Testis (tissue), 3 donors: ENCODE results near the gene HDAC9. TPM values are rescaled to one million over a fixed set of nuclear protein-coding genes. Genes with fewer than 3 reads are reported as not detected.

Experiments
- DNase-seq: peaks from one replicate; pipeline ENCODE4 v3.0.0-alpha.2; 2019
- H3K27ac ChIP-seq, 2 donors: fragments of 200-600 bp; sonication (generic); one replicate each; pipeline ENCODE4 v1.5.1; 2019
- H3K27me3 ChIP-seq: fragments of 200-600 bp; sonication (generic); one replicate; pipeline ENCODE4 v1.5.1; 2019
- H3K36me3 ChIP-seq: fragments of 200-600 bp; sonication (generic); one replicate; pipeline ENCODE4 v1.5.1; 2017; ENCODE audit warnings: low read depth; ENCODE audit errors: missing control alignments
- H3K4me1 ChIP-seq: fragments of 200-600 bp; sonication (generic); one replicate; pipeline ENCODE4 v1.5.1; 2019
- H3K4me3 ChIP-seq, 2 donors: fragments of 200-600 bp; sonication (generic); one replicate each; pipeline ENCODE4 v1.5.1; 2017 to 2019
- H3K9me3 ChIP-seq: fragments of 200-600 bp; sonication (generic); one replicate; pipeline ENCODE4 v1.5.1; 2017
- POLR2A ChIP-seq: fragments of 450-650 bp; IDR thresholded peaks from one replicate; pipeline ENCODE4 v1.6.1; 2017; ENCODE audit warnings: antibody characterized with exemption, mild to moderate bottlenecking, moderate library complexity
- WGBS, 2 donors: methylation state at CpG; one replicate each; pipeline ENCODE4 v1.1.5; 2018; 5-methylcytosine and 5-hydroxymethylcytosine counted together
- intact Hi-C: fragments of 100-400 bp; cut with DNase I; formaldehyde crosslinking; loops from one replicate; pipeline ENCODE4 v1.15.1; 2023; ENCODE audit warnings: low total_unique reads
- polyA plus RNA-seq: library from polyadenylated mRNA; stranded (reverse); fragments of 350-450 nt; fragmentation: Illumina TruSeq; extraction: RNeasy Lipid Tissue Mini Kit (QIAGEN cat#74804); gene quantifications from one replicate; pipeline ENCODE4 v1.2.3, GENCODE V29; 2014; ENCODE audit warnings: low read depth, low replicate concordance; ENCODE audit not compliant: insufficient read depth
- total RNA-seq, 2 donors: library from RNA; depleted of rRNA; stranded (reverse); fragments of >200 nt; gene quantifications; one replicate each; pipeline ENCODE4 v1.2.3, GENCODE V29; 2016
- TF ChIP-seq, protein P1 (sequence below), 3 experiments: fragments of 450-650 bp in 2 of 3; fragments of 200-600 bp in 1 of 3; sonication (generic) in 1 of 3; IDR thresholded peaks; one replicate each; pipeline ENCODE4 v1.5.1; 2016 to 2019; ENCODE audit warnings: antibody characterized with exemption in 3 of 3, mild to moderate bottlenecking in 2 of 3, moderate library complexity in 1 of 3

Gene HDAC9
- total and polyA plus RNA-seq, 3 donors from 2014 or later: 30.6 to 35.5 (median 35.4) TPM

DNA sequence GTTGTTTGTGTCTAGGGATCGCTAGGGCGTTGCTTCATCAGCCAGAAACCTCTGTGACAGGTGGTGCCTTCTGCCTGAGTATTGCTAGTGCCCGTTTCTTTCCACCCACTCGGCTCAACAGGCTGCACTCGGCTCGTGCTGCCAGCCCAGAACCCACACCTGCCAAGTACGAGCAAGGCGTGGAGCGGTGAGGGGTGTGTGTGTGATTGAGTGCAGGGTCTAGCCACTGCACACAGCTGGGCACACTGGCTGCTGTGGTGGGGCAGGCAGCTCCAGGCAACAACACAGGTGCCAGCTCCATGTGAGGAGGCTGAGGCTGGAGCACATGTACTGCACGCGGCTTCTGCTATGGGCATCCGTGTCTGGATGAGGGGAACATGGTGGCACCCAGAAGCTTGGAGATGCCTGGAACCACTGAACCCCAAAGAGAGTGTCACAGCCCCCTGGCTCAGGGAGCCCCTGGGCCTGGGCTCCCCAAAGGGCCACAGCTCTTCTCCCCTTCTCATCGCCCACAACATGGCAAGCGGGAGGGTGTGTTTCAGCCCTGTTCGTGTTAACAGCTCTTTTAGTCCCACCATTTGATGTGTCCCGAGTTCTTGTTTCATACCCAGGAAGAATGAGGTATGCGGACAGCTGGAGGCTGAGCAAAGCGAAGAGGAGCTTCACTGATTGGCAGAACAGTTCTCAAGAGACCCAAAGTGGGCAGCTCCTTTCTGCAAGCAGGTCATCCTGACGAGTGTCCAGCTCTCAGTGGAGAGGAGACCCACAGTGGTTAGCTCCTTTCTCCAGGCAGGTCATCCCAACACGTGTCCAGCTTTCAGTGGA is 78.1 kb downstream of the HDAC9 start:
- Histone ChIP-seq H3K9me3 (no peaks in the 10 kb centered on the region), H3K4me1 (no peaks in the 10 kb centered on the region), H3K27ac (no peak overlapping the region), H3K27me3 (no peaks in the 10 kb centered on the region), H3K36me3 (no peaks in the 10 kb centered on the region), H3K4me3 (no peak overlapping the region)
- no peak for DNase-seq
- intact Hi-C loops: loop anchor here (10.0 kb wide), 1 partner anchor 219 kb away; no protein-coding TSS in a partner anchor
- TF ChIP-seq POLR2A: no peak
- TF ChIP-seq, protein P1, sequence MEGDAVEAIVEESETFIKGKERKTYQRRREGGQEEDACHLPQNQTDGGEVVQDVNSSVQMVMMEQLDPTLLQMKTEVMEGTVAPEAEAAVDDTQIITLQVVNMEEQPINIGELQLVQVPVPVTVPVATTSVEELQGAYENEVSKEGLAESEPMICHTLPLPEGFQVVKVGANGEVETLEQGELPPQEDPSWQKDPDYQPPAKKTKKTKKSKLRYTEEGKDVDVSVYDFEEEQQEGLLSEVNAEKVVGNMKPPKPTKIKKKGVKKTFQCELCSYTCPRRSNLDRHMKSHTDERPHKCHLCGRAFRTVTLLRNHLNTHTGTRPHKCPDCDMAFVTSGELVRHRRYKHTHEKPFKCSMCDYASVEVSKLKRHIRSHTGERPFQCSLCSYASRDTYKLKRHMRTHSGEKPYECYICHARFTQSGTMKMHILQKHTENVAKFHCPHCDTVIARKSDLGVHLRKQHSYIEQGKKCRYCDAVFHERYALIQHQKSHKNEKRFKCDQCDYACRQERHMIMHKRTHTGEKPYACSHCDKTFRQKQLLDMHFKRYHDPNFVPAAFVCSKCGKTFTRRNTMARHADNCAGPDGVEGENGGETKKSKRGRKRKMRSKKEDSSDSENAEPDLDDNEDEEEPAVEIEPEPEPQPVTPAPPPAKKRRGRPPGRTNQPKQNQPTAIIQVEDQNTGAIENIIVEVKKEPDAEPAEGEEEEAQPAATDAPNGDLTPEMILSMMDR (IDR thresholded peaks at IDR 0.05): no peak
- 93 to 95% methylated on average over 15 to 20 of the region's 20 CpGs for WGBS, 2 donors

DNA sequence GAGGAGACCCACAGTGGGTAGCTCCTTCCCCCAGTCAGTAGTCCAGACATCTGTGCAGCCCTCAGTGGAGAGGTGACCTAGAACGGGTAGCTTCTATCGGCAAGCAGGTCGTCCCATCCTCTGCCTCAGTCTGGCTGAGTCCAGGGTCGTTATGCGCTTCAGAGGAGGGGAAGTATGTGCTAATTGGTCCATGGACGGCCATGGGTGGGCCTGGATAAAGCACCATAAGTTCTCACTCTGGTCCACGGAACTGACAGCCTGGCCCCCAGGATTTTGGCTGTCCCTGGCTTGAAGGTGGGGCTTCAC is 78.6 kb downstream of the HDAC9 start:
- 79 to 82% methylated on average over 4 to 7 of the region's 7 CpGs for WGBS, 2 donors
- no peaks in the 10 kb centered on the region for H3K27me3 ChIP-seq
- H3K36me3 ChIP-seq: no peaks in the 10 kb centered on the region
- DNase-seq: no peak
- H3K4me1 ChIP-seq: no peaks in the 10 kb centered on the region
- H3K9me3 ChIP-seq: no peaks in the 10 kb centered on the region
- H3K4me3 ChIP-seq: no peak overlapping the region
- H3K27ac ChIP-seq: no peak overlapping the region
- TF ChIP-seq POLR2A: no peak
- TF ChIP-seq, protein P1 (IDR thresholded peaks at IDR 0.05): no peak
- intact Hi-C loops: loop anchor here (10.0 kb wide), 1 partner anchor 219 kb away; no protein-coding TSS in a partner anchor

DNA sequence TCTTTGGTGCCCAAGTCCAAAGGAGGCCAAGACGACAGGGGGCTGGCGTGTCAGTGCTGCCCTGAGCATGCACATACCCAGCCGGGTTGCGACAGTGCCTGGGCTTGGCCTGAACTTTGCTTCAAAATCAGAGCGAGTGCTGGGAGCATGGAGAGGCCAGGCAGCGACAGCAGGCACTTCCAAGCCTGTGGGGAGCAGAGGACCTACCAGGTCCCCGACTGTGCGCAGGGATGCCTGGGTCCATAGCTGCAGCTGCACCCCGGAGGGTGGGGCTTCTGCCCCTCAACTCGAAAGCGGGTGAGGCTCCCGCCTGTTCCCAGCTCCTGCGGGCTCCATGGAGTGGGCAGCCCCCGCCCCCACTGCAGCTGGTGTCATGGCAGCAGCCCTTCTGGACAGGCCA is 79.1 kb downstream of the HDAC9 start:
- intact Hi-C loops: loop anchor here (10.0 kb wide), 1 partner anchor 220 kb away; no protein-coding TSS in a partner anchor
- Histone ChIP-seq H3K4me3 (no peak overlapping the region), H3K27me3 (no peaks in the 10 kb centered on the region), H3K27ac (no peak overlapping the region), H3K4me1 (no peaks in the 10 kb centered on the region), H3K9me3 (no peaks in the 10 kb centered on the region), H3K36me3 (no peaks in the 10 kb centered on the region)
- 62 to 73% methylated on average over 8 to 14 of the region's 14 CpGs for WGBS, 2 donors
- DNase-seq: no peak
- TF ChIP-seq, protein P1 (IDR thresholded peaks at IDR 0.05): no peak
- TF ChIP-seq POLR2A: no peak

DNA sequence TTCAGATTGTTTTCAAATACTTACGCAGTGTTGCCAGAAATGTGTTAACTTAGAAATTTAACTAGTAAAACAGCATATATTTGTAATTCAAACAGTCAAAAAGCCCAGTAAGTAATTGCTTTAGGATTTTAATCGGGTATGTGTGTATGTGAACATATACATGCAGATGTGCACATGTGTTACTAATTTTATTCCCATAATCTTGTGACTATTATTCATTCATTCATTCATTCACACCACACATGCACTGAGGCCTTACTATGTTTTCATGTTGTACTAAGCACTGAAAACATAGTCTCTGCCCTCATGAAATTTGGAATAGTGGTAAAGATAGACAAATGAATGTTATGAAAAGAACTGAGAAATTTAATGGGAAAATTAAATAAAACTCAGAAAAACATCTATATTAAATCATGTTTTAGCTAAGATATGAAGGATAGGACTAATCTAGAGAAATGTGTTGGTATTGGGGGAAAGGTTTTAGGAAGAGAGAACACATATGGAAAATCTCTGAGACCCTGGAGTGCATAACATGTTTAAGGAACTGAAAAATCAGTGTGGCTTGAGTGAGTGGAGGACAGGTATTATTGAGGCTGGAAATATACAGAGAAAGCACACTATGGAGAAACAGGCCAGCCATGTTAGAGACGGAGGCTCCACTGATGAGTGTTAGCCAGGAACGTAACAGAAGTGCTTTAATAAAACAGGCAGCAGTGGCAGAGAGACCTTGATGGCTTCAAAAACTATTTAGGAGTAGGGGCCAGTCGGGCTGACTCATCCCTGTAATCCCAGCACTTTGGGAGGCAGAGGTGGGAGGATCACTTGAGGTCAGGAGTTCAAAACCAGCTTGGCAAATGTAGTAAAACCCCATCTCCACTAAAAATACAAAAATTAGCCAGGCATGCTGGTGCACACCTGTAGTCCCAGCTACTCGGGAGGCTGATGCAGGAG is 80.3 kb downstream of the HDAC9 start:
- no peaks in the 10 kb centered on the region for H3K27me3 ChIP-seq
- H3K4me3 ChIP-seq: no peak overlapping the region
- intact Hi-C loops: loop anchor here (10.0 kb wide), 1 partner anchor 221 kb away; no protein-coding TSS in a partner anchor
- H3K36me3 ChIP-seq: no peaks in the 10 kb centered on the region
- WGBS, 2 donors: 84 to 86% methylated on average over 6 of the region's 6 CpGs
- H3K9me3 ChIP-seq: no peaks in the 10 kb centered on the region
- DNase-seq: no peak
- TF ChIP-seq, protein P1 (IDR thresholded peaks at IDR 0.05): no peak
- TF ChIP-seq POLR2A: no peak
- H3K4me1 ChIP-seq: no peaks in the 10 kb centered on the region
- H3K27ac ChIP-seq: no peak overlapping the region
